ENCODE data around the gene MKRN2. TPM values are rescaled to one million over a fixed set of nuclear protein-coding genes. Genes with fewer than 3 reads are reported as not detected.

Gene MKRN2
- total RNA-seq, 1 donor from 2014 or later, result 21.7 TPM

DNA sequence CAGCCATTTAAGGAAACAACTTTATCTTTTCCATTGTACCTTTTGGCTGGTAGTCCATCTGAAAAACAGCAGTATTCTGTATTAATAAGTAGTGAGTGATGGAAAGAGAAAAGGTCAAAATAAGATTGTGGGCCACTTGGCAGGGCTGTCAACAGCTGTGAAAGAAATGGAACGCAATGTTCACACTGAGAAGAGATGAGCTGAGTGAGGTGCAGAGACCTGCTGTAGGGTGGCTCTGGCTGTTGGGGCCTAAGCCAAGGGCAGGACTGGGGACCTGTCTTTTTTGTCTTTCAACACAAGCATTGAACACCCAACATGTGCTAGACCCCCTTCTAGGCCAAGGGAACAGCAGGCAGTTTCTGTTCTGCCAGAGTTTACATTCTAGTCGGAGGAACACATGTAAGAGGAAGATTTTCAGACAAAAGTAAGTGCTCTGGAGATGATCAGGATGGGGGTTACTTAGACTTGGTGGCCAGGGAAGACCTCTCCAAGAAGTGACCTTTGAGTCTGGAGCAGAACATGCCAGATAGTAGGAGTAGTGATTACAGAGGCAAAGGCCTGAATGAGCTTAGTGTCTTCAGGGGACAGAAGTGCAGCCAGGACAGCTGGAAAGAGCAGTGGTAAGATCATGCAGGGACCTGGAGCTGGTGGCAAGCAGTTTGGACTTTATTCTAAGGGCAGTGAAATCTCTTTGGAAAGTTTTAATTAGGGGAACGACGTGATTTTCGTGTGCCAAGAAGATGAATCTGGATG is 43.0 kb upstream of the MKRN2 start:
- peaks cover 28% of the 10 kb centered on the region for H3K36me3 ChIP-seq
- no peak for TF ChIP-seq CTCF (IDR thresholded peaks at IDR 0.05)
- H3K27me3 ChIP-seq (ENCODE audit: low read depth), result no peaks in the 10 kb centered on the region
- H3K4me3 ChIP-seq, result no peak overlapping the region
- H3K27ac ChIP-seq, result no peak overlapping the region
- H3K9me3 ChIP-seq, result no peaks in the 10 kb centered on the region
- ATAC-seq, result no peak
- H3K4me1 ChIP-seq, result peaks cover 5% of the 10 kb centered on the region
- DNase-seq, result no peak
- intact Hi-C loops (cut with DNase I), result no loop called here

GRCh38 chr3:12515631-12516030 is 41.3 kb upstream of the MKRN2 start:
- intact Hi-C loops (cut with DNase I), result no loop called here
- peaks cover 5% of the 10 kb centered on the region for H3K4me1 ChIP-seq

GRCh38 chr3:12516873-12517272 is 40.0 kb upstream of the MKRN2 start:
- peaks cover 26% of the 10 kb centered on the region for H3K36me3 ChIP-seq
- H3K27me3 ChIP-seq (ENCODE audit: low read depth), result no peaks in the 10 kb centered on the region
- no peak for TF ChIP-seq CTCF (IDR thresholded peaks at IDR 0.05)
- no peak overlapping the region for H3K27ac ChIP-seq
- DNase-seq, result no peak
- intact Hi-C loops (cut with DNase I), result no loop called here
- no peaks in the 10 kb centered on the region for H3K9me3 ChIP-seq
- H3K4me1 ChIP-seq, result peaks cover 5% of the 10 kb centered on the region
- H3K4me3 ChIP-seq, result no peak overlapping the region
- ATAC-seq, result no peak

More at GRCh38 chr3:12515631-12516030, 41.3 kb upstream of the MKRN2 start:
- Histone ChIP-seq H3K4me3 (no peak overlapping the region), H3K27ac (no peak overlapping the region), H3K27me3 (ENCODE audit: low read depth) (no peaks in the 10 kb centered on the region), H3K9me3 (no peaks in the 10 kb centered on the region), H3K36me3 (peaks cover 20% of the 10 kb centered on the region)
- no peak for TF ChIP-seq CTCF (IDR thresholded peaks at IDR 0.05)
- no peak for ATAC-seq
- no peak for DNase-seq

DNA sequence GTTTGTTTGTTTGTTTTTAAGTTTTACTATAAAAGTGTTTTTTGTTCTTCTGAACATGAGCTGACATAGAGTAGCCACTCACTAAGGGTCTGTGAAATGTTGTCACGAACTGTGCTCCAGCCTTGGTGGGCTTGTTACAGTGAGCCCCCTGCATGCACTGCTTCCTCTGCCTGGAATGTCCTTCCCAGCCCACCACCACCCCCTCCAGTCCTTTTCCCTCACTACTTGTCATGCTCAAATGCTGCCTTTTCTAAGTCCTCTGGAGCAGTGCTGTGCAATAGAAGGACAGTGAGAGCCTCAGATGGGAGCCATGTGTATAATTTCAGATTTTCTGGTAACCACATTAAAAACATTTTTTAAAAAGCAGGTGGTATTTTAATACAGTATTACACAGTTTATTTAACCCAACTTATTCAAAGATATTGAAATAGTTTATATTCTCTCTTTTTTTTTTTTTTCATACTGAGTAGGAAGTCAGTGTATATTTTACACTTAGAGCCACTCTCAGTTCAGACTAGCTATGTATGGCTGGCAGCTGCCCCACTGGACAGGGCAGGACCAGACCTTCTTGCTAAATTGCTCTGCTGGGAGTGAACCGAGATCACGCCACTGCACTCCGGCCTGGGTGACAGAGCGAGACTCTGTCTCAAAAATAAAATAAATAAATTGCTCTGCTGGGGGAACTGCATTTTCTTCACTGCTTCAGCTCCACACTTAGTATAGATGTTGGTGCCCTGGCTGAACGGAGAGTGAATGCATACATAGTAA is 38.4 kb upstream of the MKRN2 start:
- Histone ChIP-seq H3K9me3 (no peaks in the 10 kb centered on the region), H3K4me3 (no peak overlapping the region), H3K27ac (peak overlapping the region; percentile 44), H3K36me3 (peaks cover 21% of the 10 kb centered on the region), H3K27me3 (ENCODE audit: low read depth) (no peaks in the 10 kb centered on the region), H3K4me1 (peaks cover 5% of the 10 kb centered on the region)
- ATAC-seq (peak; percentile 68 to 82), DNase-seq (peak; percentile 55)
- intact Hi-C loops (cut with DNase I), result no loop called here
- TF ChIP-seq CTCF (IDR thresholded peaks at IDR 0.05), result no peak

GRCh38 chr3:12521010-12521409 is 35.9 kb upstream of the MKRN2 start:
- no peak for TF ChIP-seq CTCF (IDR thresholded peaks at IDR 0.05)
- Histone ChIP-seq H3K36me3 (peaks cover 15% of the 10 kb centered on the region), H3K4me1 (peaks cover 5% of the 10 kb centered on the region), H3K27ac (no peak overlapping the region), H3K4me3 (no peak overlapping the region), H3K27me3 (ENCODE audit: low read depth) (no peaks in the 10 kb centered on the region), H3K9me3 (no peaks in the 10 kb centered on the region)
- intact Hi-C loops (cut with DNase I), result no loop called here
- DNase-seq, result no peak
- ATAC-seq, result no peak

Data from lower lobe of right lung (tissue), 2 donors.